A172 (cell line): ENCODE results near the gene ATP9A. TPM values are rescaled to one million over a fixed set of nuclear protein-coding genes. Genes with fewer than 3 reads are reported as not detected.
A peak's percentile ranks its signal among the peaks of the same experiment; 100 is the strongest.

Experiments
- DNase-seq: peaks from one replicate; pipeline ENCODE4 v3.0.0-alpha.2; 2015; ENCODE audit warnings: low spot score
- total RNA-seq: library from RNA; depleted of rRNA; stranded (reverse); fragments of >200 nt; shearing (Covaris generic); gene quantifications from 2 replicates; pipeline ENCODE4 v1.2.3, GENCODE V29; 2014

Gene ATP9A
- total RNA-seq, 1 experiment from 2014 or later = 19.5 TPM

DNA sequence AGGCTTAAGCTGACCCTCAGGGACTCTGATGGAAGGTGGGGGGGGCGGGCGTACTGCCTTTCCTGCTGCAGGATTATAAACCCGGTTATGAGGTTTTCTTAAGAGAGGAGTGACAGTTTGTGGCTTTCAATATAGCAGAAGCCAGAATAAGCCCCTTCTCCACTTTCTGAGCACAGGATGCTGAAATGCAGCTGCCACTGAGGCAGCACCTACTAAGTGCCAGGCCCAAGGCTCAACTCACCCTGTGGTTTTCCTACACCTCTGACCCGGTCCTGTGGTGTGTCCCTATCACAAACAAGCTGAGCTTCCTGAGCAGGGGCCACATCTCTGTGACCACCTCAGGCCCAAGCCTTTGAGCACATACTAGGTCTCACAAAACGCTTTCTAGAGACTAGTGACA is 166.1 kb downstream of the ATP9A start:
- no peak for DNase-seq

DNA sequence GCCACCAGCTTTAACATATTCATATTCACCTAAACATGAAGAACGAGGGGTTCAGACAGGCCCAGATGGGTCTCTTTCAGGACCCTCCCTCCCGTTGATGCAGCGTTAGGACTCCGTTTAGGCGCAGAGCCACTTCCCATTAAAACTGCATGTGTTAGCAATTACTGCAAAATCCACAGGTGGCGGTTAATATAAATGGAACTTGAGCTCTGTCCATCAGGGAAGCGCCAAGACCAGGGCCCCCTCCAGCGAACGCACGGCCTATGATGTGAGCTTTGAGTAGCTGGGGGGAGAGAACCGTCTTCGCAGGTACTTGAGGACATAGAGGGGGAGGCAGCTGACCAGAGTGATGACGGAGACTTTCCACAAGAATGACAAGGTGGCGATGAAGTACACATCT is 167.2 kb downstream of the ATP9A start:
- no peak for DNase-seq

DNA sequence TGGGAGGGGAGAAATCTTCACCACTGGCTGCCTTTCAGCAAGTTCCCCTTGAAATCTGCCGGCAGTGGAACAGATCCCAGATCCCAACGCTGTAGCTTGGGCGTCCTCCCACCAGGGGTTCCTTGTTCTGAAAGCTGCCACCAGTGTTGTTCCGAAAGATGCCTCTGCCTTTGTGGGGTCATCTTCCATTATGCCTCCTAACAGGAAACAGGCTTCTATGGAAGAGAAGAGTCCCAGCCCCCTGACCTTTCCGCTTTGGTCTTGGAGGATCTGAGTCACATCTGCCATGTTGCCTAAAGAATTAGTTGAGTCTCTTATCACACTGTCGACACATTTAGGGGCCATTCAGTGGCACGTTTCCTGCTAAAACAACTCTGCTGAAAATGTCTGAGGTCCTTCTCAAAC is 168.2 kb downstream of the ATP9A start:
- DNase-seq = no peak

DNA sequence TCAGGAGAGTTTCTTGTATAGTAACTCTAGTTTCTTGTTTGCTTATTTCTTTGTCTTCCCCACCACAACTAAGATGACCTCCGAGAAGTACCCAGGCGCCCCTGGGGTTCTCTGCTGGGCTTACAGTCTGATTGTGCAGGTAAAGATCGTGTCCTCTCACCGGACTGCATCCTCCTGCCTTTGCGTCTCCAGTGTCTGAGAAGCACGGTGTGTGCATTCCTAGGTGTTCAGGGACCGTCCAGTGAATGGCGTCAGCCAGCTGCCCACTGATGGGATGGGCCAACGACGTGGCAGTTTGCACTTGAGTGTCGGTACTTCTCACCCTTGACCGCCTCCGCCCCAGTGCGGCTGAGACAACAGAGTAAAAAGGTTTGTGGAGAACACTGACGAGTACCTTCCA is 169.6 kb downstream of the ATP9A start:
- DNase-seq = no peak

DNA sequence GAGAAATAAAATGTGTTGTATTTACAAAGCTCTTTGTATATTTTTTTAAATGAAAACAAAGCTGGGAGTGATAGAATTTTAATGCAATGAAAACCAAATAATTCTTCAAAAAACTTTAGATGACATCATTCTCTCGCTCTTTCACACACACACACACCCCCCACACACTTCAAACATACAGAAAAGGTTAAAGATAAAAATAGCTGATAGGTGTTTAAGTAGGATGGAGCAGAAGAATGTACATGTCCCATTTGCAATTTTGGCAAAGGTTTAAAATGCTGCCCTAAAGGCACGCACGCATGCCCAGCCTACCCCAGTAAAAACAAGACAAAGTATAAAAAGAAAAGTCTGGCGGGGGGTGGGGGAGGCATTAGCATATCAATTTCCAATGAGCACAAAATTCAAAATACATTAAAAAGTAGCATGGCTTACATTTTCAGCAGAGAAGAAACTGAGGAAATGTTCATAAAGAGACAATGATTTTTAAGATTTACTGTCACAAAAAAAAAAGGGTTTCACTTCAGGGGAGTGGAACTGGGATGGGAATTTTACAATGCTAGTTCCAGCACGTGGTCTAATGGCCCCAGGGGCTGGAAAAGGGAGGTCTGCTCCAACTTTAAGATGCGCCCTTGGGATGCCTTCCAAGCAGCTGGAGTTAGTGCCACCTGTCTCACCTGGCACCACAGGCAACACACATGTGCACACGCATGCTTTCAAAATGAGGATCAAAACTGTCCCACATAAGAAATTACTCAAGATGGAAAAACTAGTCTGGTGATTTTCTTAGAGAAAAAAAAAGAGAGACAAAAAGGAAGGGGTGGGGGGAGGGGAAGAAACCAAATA is 170.6 kb downstream of the ATP9A start:
- no peak for DNase-seq

DNA sequence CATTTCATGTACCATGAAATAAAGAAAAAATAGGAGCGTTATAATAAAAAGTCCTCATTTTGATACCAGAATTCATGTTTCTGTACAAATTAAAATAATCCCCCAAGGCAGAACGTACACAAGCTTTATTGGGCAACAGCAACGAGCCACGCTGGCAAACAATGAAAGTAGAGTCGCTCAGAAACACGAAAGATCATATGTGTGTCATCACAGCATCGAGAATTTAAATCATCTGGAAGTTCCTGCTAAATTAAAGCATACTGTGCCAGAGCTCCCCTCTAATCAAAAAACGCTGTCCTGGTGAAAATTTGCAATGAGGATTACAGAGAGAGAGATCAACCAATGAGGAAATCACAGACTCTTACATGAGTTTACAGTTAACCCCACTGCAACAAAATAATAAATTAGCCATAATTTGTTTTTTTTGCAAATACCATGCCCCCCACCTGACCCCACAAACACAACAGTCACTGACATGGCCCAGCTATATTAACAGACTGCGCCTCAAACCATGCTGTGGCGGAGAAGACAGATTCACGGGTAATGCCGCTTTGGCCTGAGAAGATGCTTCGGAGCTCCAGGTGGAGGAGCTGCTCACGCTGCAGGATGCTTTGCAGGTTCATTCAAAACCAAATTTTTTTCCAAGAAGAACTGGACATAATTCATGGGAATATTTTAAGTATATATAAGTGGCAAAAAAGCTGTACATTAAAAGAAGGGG is 171.4 kb downstream of the ATP9A start:
- no peak for DNase-seq

DNA sequence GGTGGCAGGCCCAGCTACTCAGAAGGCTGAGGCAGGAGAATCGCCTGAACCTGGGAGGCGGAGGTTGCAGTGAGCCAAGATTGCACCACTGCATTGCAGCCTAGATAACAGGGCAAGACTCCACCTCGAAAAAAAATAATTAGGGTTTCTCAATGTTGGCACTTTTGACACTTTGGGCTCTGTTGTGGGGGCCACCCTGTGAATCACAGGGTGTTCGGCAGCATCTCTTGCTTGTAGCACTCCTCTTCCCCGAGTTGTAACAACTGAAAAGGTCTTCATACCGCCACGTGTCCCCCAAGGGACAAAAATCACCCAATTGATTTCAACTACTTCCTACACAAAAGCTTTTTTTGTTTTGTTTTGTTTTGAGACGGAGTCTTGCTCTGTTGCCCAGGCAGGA is 172.4 kb downstream of the ATP9A start:
- DNase-seq = no peak

DNA sequence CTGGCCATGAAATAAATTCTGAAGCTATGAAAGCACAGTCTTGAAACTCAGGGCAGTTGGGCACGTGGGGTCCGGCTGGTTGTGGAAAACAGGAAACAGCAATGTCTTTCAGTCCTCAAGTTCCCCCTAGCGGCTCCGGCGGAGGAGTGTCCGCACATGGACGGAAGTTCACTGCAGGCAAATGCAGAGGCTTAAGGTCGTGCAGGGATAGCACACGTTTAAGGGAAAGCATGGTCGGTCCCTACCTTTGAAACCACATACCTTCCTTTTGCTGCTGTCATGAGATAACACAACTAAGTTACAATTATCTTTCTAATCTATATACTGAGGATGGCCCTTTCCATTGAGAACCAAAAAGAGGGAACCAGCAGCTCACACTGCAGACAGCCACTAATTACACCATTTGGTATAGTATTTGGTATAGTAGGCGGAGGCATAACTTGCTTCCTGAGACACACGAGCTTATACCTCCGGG is 173.1 kb downstream of the ATP9A start:
- DNase-seq = peak; percentile 82

DNA sequence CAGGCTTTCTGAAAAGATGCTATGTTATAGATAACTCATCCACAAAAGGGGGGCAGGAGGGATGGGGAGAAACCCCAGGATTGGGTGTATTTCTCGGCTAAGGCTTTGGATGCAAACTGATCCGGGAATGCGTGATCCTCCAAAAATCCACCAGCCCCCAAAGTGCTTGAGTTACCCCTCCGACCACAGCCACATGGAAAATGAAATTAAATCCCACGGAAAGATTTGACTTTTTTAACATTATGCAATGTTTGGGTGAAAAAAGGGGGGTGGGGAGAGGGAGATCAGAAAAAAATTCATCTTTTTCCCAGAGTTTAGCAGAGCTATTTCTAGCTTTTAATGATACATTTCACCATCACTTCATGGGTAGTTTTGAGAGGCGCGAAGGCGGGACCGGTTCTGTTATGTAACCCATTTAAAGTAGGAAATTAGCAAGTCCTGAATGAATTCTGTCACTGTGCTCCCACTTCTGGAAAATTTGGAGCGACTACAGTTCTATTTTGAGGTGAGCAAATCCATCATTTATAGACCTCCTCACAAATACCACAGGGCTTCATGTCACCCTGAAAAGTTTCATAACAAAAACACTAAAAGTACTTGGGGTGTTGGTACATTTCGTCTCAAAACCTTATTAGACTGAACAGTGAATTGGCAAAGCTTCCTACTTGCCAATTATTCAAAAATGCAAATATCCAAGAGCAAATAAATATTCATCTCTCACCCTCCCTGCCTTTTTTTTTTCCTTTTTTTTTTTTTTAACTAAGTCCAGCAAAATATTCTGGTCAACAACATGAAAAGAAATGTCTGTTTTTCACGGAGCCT is 173.7 kb downstream of the ATP9A start:
- no peak for DNase-seq

DNA sequence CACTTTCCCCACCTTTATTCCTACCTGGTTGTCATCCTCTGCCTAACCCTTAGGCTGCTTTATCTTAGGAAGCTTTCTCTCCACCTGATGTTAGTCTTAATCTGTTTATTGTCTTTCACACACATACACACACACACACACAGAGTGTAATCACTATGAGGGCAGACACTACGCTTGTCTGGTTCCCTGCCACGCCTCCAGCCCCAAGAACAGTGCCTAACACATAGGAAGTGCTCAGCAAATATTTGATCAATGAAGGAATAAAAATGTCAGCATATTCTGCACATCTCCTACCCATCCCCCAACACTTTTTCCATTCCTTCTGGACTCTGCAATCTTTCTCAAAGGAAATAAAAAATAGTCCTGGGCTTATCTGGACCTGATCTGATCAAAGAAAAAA is 174.6 kb downstream of the ATP9A start:
- DNase-seq = no peak

DNA sequence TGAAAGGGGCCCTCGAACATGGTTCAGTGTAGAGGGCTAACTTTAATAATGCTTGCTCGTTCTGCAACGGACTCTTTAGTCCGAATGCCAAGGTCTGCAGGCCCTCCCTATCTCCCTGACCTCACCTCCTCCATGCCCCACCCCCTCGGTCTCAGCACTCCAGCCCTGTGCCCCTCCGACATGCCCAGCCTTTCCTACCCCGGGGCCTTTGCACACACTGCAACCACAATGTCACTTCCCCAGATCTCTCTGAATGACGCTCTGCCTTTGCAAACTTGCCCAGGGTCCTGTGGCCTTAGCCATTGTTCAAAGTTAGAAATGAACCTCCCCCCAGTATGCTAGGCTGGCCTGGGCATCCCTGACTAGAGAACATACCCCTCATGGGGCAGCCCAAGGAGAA is 175.6 kb downstream of the ATP9A start:
- no peak for DNase-seq

DNA sequence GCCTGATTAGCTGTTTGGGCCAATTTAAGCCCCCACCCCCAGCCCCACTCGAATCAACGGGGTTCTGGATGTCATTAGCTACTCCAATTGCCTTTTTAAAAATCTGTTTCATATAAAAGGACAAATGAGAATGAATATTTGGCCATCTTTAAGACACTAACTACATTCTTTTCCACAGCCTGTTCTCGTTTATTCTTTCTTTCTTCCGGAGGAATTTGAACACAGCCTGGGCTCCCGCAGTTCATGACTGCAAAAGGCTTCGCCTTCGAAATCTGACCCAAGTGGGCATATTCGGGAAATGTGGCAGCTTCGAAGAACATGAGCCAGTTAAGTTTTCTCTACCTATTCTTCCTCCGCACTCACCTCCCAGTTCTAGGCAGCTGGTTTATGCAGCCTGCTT is 176.3 kb downstream of the ATP9A start:
- no peak for DNase-seq

DNA sequence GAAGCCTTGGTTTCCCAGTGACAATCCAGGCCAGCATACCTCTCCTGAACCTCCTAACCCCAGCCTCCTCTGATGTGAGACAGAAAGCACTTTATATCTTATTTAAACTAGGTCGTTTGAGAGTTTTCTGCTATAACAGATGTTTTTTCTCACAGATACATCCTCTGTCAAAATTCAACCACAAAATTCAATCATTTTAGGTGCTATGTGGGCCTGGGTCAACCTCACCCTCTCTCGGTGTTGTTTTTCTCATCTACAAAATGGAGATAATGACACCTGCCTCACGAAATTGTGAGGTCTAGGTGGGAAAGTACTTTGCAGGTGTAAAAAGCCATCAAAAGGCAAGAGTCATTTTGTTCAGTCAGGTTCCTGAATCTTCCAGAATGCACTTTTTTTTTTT is 179.4 kb downstream of the ATP9A start:
- no peak for DNase-seq

DNA sequence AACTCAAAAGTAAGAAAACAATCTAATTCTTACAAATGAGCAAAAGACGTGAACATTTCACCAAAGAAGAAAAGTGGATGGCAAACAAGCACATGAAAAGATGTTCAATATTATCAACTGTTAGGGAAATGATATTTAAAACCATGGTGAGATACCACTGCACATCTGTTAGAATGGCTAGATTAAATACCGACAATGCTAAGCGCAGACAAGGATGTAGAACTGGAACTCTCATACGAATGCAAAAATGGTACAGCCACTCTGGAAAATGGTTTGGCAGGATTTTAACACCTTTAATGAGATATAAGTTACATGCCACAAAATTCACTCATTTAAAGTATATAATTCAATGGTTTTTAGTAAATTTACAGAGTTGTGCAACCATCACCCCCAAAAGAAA is 181.0 kb downstream of the ATP9A start:
- no peak for DNase-seq

DNA sequence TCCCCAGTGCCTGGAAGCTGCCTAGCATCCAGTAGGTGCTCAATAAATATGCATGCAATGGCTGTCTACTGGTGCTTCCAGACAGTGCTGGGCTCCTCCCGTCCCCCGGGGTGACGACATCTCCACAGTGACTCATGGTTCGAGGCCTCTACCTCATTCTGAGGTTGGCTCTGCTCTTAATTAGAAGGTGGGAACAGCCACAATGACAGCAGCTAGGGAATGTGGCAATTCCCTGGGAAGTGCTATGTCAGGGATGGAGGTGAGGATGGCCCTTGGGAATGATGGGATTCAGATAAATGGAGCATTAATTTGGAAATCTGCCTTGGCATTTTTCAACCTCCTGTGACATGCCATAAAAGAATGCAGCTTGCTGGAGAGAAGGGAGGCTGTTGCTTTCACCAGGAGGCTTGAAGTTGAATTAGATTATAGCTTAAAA is 182.2 kb downstream of the ATP9A start:
- DNase-seq = peak; percentile 97

DNA sequence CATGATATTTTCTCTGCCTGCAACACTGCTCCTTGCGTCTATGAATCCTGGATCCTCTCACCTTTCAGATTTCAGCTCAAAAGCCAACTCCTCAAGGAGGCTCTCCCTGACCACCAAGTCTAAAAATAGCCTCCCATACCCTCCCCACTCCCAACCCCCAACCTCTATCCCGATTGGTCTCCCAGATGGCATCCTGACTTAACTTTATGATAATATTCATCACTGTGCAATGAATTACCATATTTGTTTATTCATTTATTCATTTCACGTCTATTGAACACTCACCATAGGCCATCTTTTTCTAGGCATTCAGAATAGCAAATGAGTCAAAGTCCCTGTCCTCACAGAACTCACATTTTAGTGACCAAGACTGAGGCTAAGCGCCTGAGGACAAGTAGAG is 183.0 kb downstream of the ATP9A start:
- no peak for DNase-seq

DNA sequence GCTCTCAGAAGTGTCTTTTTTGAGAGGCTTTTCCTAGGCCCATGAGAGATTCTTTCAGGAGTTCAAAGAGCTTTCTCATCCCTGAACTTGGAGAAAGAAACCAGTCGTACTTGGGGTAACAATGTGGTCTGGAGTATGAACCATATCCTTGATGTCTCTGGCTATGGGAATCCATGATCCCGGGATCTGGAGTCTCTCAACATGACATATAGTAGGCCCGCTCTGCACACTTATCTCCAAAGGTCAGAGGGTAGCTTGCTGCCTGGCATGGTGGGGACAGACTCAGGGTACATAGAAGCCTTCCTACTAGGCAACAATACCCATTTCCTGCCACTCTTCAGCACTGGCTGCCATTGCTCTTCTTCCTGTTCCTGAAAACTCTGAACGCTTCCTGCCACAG is 183.5 kb downstream of the ATP9A start:
- no peak for DNase-seq

DNA sequence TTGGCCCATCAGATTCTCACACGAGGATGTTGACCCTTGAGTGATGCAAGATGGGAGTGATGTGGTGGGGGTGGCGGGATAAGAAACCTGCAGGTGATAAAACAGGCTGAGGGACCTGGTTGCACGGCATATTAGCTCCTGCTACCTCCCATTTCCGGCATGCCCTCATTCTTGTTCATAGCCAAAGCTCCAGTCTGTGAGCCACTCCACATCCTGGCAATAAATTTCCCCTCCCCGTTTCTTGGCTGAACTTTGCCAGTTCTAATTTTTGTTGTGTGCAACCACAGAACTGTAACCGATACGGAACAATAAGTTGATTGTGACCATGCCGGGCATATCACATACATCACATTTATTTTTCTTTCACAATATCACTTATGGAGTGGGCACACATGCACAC is 184.1 kb downstream of the ATP9A start:
- peak; percentile 44 for DNase-seq

DNA sequence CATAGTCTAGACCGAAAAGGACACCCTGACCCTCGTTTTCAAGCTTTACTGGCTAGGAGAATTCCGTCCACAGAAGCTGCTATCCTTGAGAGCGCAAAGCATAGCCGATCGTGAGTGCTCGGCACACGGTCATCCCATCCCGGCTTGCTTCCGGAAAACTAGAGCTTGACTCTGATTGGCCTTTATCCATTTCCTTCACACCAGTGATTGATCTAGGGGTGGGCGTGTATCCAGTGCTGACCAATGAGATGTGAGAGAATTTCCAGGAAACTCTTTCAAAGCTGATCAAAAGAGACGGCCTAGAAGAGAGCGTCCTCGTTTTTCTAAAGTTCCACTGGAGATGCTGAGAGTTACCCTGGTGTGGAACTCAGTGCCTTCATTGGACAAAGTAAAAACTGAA is 184.7 kb downstream of the ATP9A start:
- DNase-seq = no peak

DNA sequence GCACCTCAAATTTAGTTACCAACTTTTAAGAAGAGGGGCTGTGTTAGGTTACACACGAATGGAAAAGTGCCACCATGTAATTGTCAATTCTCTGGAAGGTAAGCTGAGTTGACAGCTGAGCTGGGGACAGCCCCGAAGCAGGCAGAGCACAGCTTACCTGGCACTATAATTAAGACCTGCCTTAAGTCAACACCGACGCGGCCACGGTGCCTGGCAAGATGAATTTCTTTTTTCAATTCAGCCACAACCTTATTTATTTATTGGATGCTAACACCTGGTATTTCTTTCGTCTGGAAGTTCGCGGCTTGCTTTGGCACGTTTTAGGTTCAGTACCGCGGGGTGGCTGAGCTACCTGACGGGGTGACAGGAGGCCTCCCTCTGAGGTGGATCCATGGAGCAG is 185.1 kb downstream of the ATP9A start:
- DNase-seq = no peak

DNA sequence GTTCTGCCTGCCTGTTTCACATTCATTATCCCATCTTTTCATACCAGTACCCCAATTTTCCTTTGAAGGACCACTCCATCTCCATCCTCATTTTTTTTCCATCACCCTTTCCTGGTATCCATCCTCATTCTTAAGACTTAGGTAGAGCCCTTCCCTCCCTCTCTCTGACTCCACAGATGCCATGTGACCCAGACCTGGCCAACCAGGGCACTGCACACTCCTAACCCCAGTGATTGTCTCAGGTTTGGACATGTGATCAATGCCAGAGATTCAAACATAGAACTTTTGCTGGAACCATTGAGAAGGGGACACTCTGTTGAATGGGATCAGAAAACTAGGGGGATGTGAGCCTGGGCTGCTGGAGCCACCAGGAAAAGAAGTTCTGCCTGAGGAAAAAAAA is 186.6 kb downstream of the ATP9A start:
- no peak for DNase-seq

DNA sequence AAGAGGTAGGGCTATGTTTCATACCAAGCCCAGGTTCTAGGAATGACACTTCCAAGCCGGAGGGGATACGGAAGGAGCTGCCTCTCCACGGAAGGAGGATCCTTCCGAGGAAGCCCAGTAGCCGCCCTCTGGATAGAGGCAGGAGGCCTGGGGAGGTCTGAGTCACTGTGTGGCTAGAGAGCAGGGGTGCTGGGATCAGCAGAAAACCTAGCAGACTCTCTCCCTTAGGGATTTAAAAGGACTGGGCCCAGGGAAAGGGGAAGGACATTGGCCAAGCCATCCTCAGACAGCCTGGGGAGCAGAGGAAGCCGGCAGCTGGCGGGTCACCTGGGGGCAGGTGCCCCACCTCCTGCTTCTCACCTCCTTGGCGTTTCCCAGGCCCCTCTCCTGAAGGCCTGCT is 189.1 kb downstream of the ATP9A start:
- peak; percentile 85 for DNase-seq

DNA sequence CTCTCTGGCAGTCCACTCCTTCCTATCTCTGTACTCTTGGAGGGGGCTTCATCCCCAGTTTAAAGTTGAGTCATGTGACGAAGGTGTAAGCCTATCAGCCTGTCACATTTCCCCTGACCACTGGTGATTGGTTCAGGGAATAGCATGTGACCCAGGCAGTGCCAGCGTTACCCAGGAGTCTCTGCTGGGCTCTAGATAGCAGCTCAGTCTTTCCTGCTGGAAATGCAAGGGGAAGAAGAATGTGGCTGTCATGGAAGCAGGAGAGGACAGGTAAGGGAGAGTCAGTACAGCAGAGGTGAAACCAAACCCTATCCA is 190.1 kb downstream of the ATP9A start:
- no peak for DNase-seq
